Transverse colon (tissue), 4 donors: ENCODE measurements around the gene CFAP221.

ENCODE experiments used
- EP300 ChIP-seq: sonication (generic); formaldehyde crosslinking; IDR thresholded peaks from one replicate; pipeline ENCODE4 v1.6.1; 2017; ENCODE audit warnings: antibody characterized with exemption, low read depth
- POLR2A ChIP-seq: fragments of 450-650 bp; IDR thresholded peaks from one replicate; pipeline ENCODE4 v1.6.1; 2016; ENCODE audit warnings: antibody characterized with exemption, mild to moderate bottlenecking, moderate library complexity
- POLR2AphosphoS5 ChIP-seq, 3 donors: sonication (generic); formaldehyde crosslinking; IDR thresholded peaks; one replicate each; pipeline ENCODE4 v1.6.1; 2016; ENCODE audit warnings: antibody characterized with exemption in 3 of 3
- TF ChIP-seq, protein P1 (sequence below), 5 experiments: fragments of 200-600 bp in 3 of 5; fragments of 450-650 bp in 2 of 5; sonication (generic) in 3 of 5; IDR thresholded peaks; 1 replicate in 2 of 5; 2 replicates in 3 of 5; pipeline ENCODE4 v1.5.1; 2016 to 2017; ENCODE audit warnings: antibody characterized with exemption in 5 of 5, inconsistent platforms in 3 of 5, mild to moderate bottlenecking in 2 of 5, moderate library complexity in 1 of 5

DNA sequence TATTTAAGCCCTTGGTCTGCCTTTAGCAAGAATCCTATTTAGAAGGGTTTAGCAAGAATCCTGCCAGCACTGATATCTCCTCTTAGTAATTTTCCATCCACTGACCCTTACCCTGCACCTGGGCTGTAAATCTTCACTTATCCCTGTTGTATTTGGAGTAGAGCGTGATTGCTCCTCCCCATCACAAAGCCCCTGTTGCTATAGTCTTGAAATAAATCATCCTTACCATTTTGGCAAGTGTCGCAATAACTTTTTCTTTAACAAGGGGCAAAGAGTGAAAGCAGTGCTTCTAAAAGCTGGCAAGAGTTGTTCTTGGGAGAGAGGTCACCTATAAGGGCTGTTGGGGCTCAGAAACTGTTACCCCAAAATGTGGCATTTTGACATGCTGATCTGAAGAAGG lies 16.2 kb upstream of the CFAP221 start:
- TF ChIP-seq, protein P1, sequence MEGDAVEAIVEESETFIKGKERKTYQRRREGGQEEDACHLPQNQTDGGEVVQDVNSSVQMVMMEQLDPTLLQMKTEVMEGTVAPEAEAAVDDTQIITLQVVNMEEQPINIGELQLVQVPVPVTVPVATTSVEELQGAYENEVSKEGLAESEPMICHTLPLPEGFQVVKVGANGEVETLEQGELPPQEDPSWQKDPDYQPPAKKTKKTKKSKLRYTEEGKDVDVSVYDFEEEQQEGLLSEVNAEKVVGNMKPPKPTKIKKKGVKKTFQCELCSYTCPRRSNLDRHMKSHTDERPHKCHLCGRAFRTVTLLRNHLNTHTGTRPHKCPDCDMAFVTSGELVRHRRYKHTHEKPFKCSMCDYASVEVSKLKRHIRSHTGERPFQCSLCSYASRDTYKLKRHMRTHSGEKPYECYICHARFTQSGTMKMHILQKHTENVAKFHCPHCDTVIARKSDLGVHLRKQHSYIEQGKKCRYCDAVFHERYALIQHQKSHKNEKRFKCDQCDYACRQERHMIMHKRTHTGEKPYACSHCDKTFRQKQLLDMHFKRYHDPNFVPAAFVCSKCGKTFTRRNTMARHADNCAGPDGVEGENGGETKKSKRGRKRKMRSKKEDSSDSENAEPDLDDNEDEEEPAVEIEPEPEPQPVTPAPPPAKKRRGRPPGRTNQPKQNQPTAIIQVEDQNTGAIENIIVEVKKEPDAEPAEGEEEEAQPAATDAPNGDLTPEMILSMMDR (IDR thresholded peaks at IDR 0.05), result no peak
- TF ChIP-seq EP300 (no peak), POLR2A (no peak), POLR2AphosphoS5 (IDR thresholded peaks at IDR 0.05) (no peak)
